ENCODE measurements around the gene TMC7.

DNA sequence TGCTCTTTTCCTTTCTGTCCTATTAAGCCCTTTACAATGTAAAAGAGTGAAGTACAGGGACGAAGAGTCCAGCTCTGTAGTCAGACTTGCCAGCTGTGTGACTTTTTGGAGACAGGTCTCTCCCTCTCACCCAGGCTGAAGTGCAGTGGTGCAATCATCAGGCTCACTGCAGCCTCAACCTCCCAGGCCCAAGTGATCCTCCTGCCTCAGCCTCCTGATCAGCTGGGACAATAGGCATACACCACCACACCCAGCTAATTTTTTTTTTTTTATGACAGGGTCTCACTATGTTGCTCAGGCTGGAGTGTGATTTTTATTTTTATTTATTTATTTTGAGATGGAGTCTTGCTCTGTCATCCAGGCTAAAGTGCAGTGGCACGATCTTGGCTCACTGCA lies 122.9 kb downstream of the TMC7 start:
- TF ChIP-seq, protein P1, sequence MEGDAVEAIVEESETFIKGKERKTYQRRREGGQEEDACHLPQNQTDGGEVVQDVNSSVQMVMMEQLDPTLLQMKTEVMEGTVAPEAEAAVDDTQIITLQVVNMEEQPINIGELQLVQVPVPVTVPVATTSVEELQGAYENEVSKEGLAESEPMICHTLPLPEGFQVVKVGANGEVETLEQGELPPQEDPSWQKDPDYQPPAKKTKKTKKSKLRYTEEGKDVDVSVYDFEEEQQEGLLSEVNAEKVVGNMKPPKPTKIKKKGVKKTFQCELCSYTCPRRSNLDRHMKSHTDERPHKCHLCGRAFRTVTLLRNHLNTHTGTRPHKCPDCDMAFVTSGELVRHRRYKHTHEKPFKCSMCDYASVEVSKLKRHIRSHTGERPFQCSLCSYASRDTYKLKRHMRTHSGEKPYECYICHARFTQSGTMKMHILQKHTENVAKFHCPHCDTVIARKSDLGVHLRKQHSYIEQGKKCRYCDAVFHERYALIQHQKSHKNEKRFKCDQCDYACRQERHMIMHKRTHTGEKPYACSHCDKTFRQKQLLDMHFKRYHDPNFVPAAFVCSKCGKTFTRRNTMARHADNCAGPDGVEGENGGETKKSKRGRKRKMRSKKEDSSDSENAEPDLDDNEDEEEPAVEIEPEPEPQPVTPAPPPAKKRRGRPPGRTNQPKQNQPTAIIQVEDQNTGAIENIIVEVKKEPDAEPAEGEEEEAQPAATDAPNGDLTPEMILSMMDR (IDR thresholded peaks at IDR 0.05), result no peak
- TF ChIP-seq POLR2A (IDR thresholded peaks at IDR 0.05), result no peak
